ENCODE data around the gene BIK.

BIK gene

GRCh38 chr22:43154887-43155536 is 44.5 kb downstream of the BIK start:
- TF ChIP-seq CTCF (IDR thresholded peaks at IDR 0.05), result no peak
- Histone ChIP-seq H3K4me1 (peaks cover 0 to 44% (median 22%) of the 10 kb centered on the region in 4 donors), H3K36me3 (peaks cover 0 to 26% (median 0%) of the 10 kb centered on the region in 3 donors), H3K27ac (peak overlapping the region in 1 of 2 donors; percentile 6), H3K9me3 (no peaks in the 10 kb centered on the region), H3K27me3 (no peaks in the 10 kb centered on the region), H3K4me3 (no peak overlapping the region)
- peak in 1 of 2 donors; percentile 62 for DNase-seq
- intact Hi-C loops (cut with DNase I; ENCODE audit: low total_unique reads), result no loop called here

GRCh38 chr22:43155789-43156188 is 45.2 kb downstream of the BIK start:
- H3K9me3 ChIP-seq, result no peaks in the 10 kb centered on the region
- peaks cover 0 to 40% (median 19%) of the 10 kb centered on the region in 4 donors for H3K4me1 ChIP-seq
- H3K27me3 ChIP-seq, result no peaks in the 10 kb centered on the region
- DNase-seq, result no peak
- no peak overlapping the region for H3K27ac ChIP-seq
- H3K36me3 ChIP-seq, result peaks cover 0 to 33% (median 0%) of the 10 kb centered on the region in 3 donors
- intact Hi-C loops (cut with DNase I; ENCODE audit: low total_unique reads), result no loop called here
- TF ChIP-seq CTCF (IDR thresholded peaks at IDR 0.05), result no peak
- H3K4me3 ChIP-seq, result no peak overlapping the region

- intact Hi-C loops (cut with DNase I; ENCODE audit: low total_unique reads), result no loop called here
- Histone ChIP-seq H3K36me3 (peaks cover 0 to 40% (median 0%) of the 10 kb centered on the region in 3 donors), H3K4me1 (peaks cover 0 to 37% (median 16%) of the 10 kb centered on the region in 4 donors), H3K4me3 (no peak overlapping the region), H3K27ac (no peak overlapping the region), H3K9me3 (no peaks in the 10 kb centered on the region), H3K27me3 (no peaks in the 10 kb centered on the region)
- no peak for TF ChIP-seq CTCF (IDR thresholded peaks at IDR 0.05)
- no peak for DNase-seq
Observed at GRCh38 chr22:43156413-43156812, 45.9 kb downstream of the BIK start.

- no peak for TF ChIP-seq CTCF (IDR thresholded peaks at IDR 0.05)
- H3K9me3 ChIP-seq, result no peaks in the 10 kb centered on the region
- H3K4me3 ChIP-seq, result no peak overlapping the region
- no peaks in the 10 kb centered on the region for H3K27me3 ChIP-seq
- no peak for DNase-seq
- intact Hi-C loops (cut with DNase I; ENCODE audit: low total_unique reads), result no loop called here
- H3K4me1 ChIP-seq, result peaks cover 0 to 28% (median 9%) of the 10 kb centered on the region in 4 donors
- peaks cover 0 to 56% (median 11%) of the 10 kb centered on the region in 3 donors for H3K36me3 ChIP-seq
- no peak overlapping the region for H3K27ac ChIP-seq
Observed at GRCh38 chr22:43157874-43158546, 47.5 kb downstream of the BIK start.

DNA sequence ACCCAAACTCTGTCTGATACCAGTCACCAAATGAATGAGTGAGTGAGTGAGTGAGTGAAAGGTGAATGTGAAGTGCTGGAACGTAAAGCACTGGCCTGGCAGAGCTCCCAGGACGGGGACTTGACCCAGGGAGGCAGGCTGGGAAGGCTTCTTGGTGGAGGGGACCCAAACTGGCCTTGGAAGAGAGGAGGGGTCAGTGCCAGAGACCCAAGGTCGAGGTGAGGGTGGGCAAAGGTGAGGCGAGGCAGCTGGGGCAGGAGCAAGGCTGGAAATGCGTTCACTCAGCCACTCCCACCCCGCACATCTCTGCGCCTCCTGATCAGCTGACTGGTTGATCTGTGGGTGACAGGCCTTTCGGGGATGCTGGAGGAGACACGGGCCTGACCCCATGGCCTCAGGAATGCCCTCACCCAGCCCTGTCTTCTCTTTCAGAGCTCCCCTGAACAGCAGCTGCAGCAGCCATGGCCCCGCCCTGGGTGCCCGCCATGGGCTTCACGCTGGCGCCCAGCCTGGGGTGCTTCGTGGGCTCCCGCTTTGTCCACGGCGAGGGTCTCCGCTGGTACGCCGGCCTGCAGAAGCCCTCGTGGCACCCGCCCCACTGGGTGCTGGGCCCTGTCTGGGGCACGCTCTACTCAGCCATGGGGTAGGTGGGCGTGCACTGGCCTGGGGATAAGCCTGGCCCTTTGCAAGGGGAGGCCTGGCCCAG is 48.4 kb downstream of the BIK start:
- Histone ChIP-seq H3K9me3 (no peaks in the 10 kb centered on the region), H3K36me3 (peaks cover 0 to 64% (median 19%) of the 10 kb centered on the region in 3 donors), H3K4me1 (peaks cover 0 to 32% (median 7%) of the 10 kb centered on the region in 4 donors), H3K27ac (no peak overlapping the region), H3K4me3 (no peak overlapping the region), H3K27me3 (no peaks in the 10 kb centered on the region)
- no peak for TF ChIP-seq CTCF (IDR thresholded peaks at IDR 0.05)
- intact Hi-C loops (cut with DNase I; ENCODE audit: low total_unique reads), result no loop called here
- no peak for DNase-seq
